ENCODE data around the gene FOXRED2. TPM values are rescaled to one million over a fixed set of nuclear protein-coding genes. Genes with fewer than 3 reads are reported as not detected.

Gene FOXRED2
- total and polyA plus RNA-seq, 2 of the 8 experiments (the other 6 are each of a cell fraction or from before 2014, with no cell fraction given): 11.5 to 27.8 TPM

DNA sequence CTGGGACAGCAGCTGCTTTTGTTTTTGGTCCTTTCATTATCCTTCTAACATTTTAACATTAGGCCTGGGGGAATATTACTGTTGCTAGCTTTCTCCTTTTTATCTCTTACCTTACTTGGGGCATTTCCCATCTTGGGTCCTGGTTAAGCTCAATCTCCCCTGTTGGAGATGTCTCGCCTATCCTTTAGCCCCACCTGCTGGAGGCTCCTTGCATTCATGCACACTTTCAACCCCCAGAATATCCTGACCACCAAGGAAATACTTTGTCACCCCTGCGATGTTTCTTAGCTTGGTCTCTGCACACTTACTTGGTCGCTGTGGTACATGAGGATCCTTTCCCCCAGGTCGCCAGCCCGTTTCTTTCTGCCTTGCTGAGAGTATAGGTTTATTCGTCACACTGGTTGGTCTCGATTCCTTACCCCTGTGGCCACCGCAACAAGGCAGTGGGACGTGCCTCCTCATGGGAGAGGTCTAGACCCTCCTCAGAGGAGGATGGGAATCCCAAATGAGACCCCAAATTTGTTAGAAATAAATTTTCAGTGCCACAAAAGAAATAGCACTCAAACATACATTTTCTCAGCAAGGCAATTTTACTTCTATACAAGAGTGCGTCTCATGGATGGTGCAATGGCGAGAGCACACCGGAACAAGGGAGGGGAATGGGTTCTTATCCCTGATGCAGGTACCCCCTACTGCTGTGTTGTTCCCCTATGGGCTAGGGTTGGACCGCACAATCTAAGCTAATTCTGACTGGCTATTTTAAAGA, 20.0 kb downstream of the FOXRED2 start:
- no peak overlapping the region for H3K27ac ChIP-seq (ENCODE audit: low read depth, low read length)
- no peak overlapping the region for H3K4me3 ChIP-seq (ENCODE audit: extremely low read depth in 1 of 4, insufficient read depth in 2 of 4, low read depth in 3 of 4, low read length in 4 of 4)
- H3K18ac ChIP-seq (ENCODE audit: extremely low read depth, low read length): no peak overlapping the region
- H3K4me1 ChIP-seq (replicated peaks in 1 of 4; ENCODE audit: control insufficient read depth in 3 of 4, insufficient read depth in 4 of 4, low read length in 3 of 4): no peaks in the 10 kb centered on the region; a peak in 1 of 7 replicates
- WGBS, 2 experiments (ENCODE audit: extremely low coverage in 1 of 2, insufficient coverage in 1 of 2, insufficient read length in 1 of 2, insufficient replicate concordance in 2 of 2, low coverage in 1 of 2, low lambda C conversion rate in 2 of 2, missing lambda C conversion rate in 1 of 2): 79% methylated on average over 13 of the region's 13 CpGs; no CpG with 5 or more reads in 1 of the 2 experiments
- H3K9me3 ChIP-seq (ENCODE audit: insufficient read depth in 2 of 2, low read depth in 1 of 2, low read length in 1 of 2): no peaks in the 10 kb centered on the region
- H4K8ac ChIP-seq (ENCODE audit: extremely low read depth, insufficient read depth, low read length): no peak overlapping the region
- H3K4me2 ChIP-seq (ENCODE audit: insufficient read depth in 1 of 2, low read depth in 2 of 2, low read length in 2 of 2): no peak overlapping the region
- no peaks in the 10 kb centered on the region for H3K23me2 ChIP-seq (ENCODE audit: low read depth, low read length)
- no peak overlapping the region for H2AK5ac ChIP-seq (ENCODE audit: low read depth, low read length)
- TF ChIP-seq RAD21 (IDR thresholded peaks at IDR 0.05 in 1 of 2, conservative IDR thresholded peaks at IDR 0.05 in 1 of 2; ENCODE audit: low read depth in 2 of 2, low read length in 2 of 2): peak; percentile 83 to 91
- TF ChIP-seq CTCF (IDR thresholded peaks at IDR 0.05; ENCODE audit: control extremely low read depth in 1 of 3, insufficient read depth in 1 of 3, low read depth in 1 of 3, low read length in 3 of 3): peak; percentile 70 to 86 (median 83)
- no peak for TF ChIP-seq RNF2 (IDR thresholded peaks at IDR 0.05; ENCODE audit: borderline replicate concordance, low read depth, low read length, missing control alignments, poor library complexity, severe bottlenecking)
- H3K27me3 ChIP-seq (replicated peaks in 1 of 4; ENCODE audit: control insufficient read depth in 3 of 4, extremely low read depth in 1 of 4, insufficient read depth in 3 of 4, low read length in 3 of 4): peaks cover 0 to 7% (median 5%) of the 10 kb centered on the region in 4 experiments; a peak in 5 of 7 replicates
- peak; percentile 97 for FAIRE-seq
- POLR2A ChIA-PET (ENCODE audit: partially characterized antibody): interaction anchor here (0.8 to 1.0 kb wide), 5 partner anchors 17 to 154 kb away, joined by 3 to 6 read pairs (median 4); no protein-coding TSS in a partner anchor
- no peak overlapping the region for H3K4ac ChIP-seq (replicated peaks; ENCODE audit: insufficient read length, low read depth, low read length)
- H3K79me2 ChIP-seq (ENCODE audit: control insufficient read depth in 1 of 2, insufficient read depth in 2 of 2, low read length in 2 of 2): no peaks in the 10 kb centered on the region
- H3K36me3 ChIP-seq (ENCODE audit: control insufficient read depth in 2 of 4, insufficient read depth in 4 of 4, low read length in 3 of 4): peaks cover 0 to 16% (median 4%) of the 10 kb centered on the region in 4 experiments; a peak in 5 of 8 replicates
- H2BK5ac ChIP-seq (ENCODE audit: low read depth, low read length): no peak overlapping the region
- H2BK12ac ChIP-seq (ENCODE audit: low read depth, low read length): 0 out of 2 replicates have a peak overlapping the region, but pooled peaks have one; percentile 33
- H3K9ac ChIP-seq (replicated peaks in 1 of 4; ENCODE audit: extremely low read depth in 1 of 4, low read depth in 3 of 4, low read length in 3 of 4): no peak overlapping the region
- H2BK120ac ChIP-seq (replicated peaks; ENCODE audit: low read depth, low read length): no peak overlapping the region
- peak in 1 of 2 experiments; percentile 85 for DNase-seq (ENCODE audit: low read depth in 1 of 2, low spot score in 2 of 2)
- H2BK20ac ChIP-seq (ENCODE audit: low read length): no peak overlapping the region
- no peak overlapping the region for H4K5ac ChIP-seq (ENCODE audit: insufficient read length, low read depth, low read length)
- H3K56ac ChIP-seq (replicated peaks; ENCODE audit: insufficient read length, low read depth, low read length): no peak overlapping the region
- H3K14ac ChIP-seq (ENCODE audit: insufficient read length): no peak overlapping the region
- no peak overlapping the region for H4K91ac ChIP-seq (replicated peaks; ENCODE audit: insufficient read length, low read length)
- H3K23ac ChIP-seq (ENCODE audit: insufficient read length): no peak overlapping the region
- H3K79me1 ChIP-seq (ENCODE audit: low read depth, low read length): no peaks in the 10 kb centered on the region
- H2BK15ac ChIP-seq (ENCODE audit: low read length): no peak overlapping the region; the same call in 1 of the 2 replicates
- no peaks in the 10 kb centered on the region for H4K20me1 ChIP-seq (replicated peaks in 1 of 2; ENCODE audit: control insufficient read depth in 1 of 2, insufficient read depth in 2 of 2, low read length in 2 of 2)
- CTCF ChIA-PET (ENCODE audit: partially characterized antibody): interaction anchor here (0.5 to 4.9 kb wide), 55 partner anchors 9 to 342 kb away, joined by 3 to 31 read pairs (median 4); partner anchors contain the start of genes APOL2 and FOXRED2
- H2AFZ ChIP-seq (ENCODE audit: low read length): no peak overlapping the region
